ENCODE results near the gene SYNE2. TPM values are rescaled to one million over a fixed set of nuclear protein-coding genes. Genes with fewer than 3 reads are reported as not detected.
"Not testable (repeated sequence)": the region's sequence is repeated elsewhere in the genome, so short reads cannot be mapped to it uniquely, and the experiment has no call there.

SYNE2 gene
- total RNA-seq, 2 experiments from 2014 or later, result 192 to 218 TPM

- Mint-ChIP-seq H3K4me3 (no peak overlapping the region), H3K27ac (no peak overlapping the region), H3K27me3 (no peaks in the 10 kb centered on the region), H3K36me3 (ENCODE audit: low read depth) (peaks cover 44% of the 10 kb centered on the region), H3K9me3 (no peaks in the 10 kb centered on the region), H3K4me1 (no peaks in the 10 kb centered on the region)
- ChIA-PET POLR2A (no interaction called here), CTCF (interaction anchor here (0.6 kb wide), 1 partner anchor 62 kb away, joined by 3 read pairs; no protein-coding TSS in a partner anchor)
- no peak for DNase-seq
Observed at GRCh38 chr14:64092338-64092737, 239.5 kb downstream of the SYNE2 start.

GRCh38 chr14:64092940-64093339 lies 240.1 kb downstream of the SYNE2 start:
- peaks cover 47% of the 10 kb centered on the region for H3K36me3 Mint-ChIP-seq (ENCODE audit: low read depth)
- H3K9me3 Mint-ChIP-seq, result no peaks in the 10 kb centered on the region
- no peaks in the 10 kb centered on the region for H3K4me1 Mint-ChIP-seq
- H3K27ac Mint-ChIP-seq, result no peak overlapping the region
- no peaks in the 10 kb centered on the region for H3K27me3 Mint-ChIP-seq
- H3K4me3 Mint-ChIP-seq, result no peak overlapping the region
- no peak for DNase-seq
- ChIA-PET CTCF (interaction anchor here (0.6 kb wide), 1 partner anchor 61 kb away, joined by 3 read pairs; no protein-coding TSS in a partner anchor), POLR2A (no interaction called here)

- no peak for DNase-seq
- Mint-ChIP-seq H3K27me3 (no peaks in the 10 kb centered on the region), H3K9me3 (peaks cover 2% of the 10 kb centered on the region), H3K36me3 (ENCODE audit: low read depth) (peaks cover 59% of the 10 kb centered on the region), H3K4me1 (no peaks in the 10 kb centered on the region), H3K27ac (no peak overlapping the region), H3K4me3 (no peak overlapping the region)
- ChIA-PET POLR2A (no interaction called here), CTCF (no interaction called here)
Observed at GRCh38 chr14:64095620-64096019, 242.8 kb downstream of the SYNE2 start.

- ChIA-PET CTCF (interaction anchor here (0.6 kb wide), 1 partner anchor 282 kb away, joined by 3 read pairs; no protein-coding TSS in a partner anchor), POLR2A (no interaction called here)
- H3K4me3 Mint-ChIP-seq, result no peak overlapping the region
- peaks cover 2% of the 10 kb centered on the region for H3K9me3 Mint-ChIP-seq
- no peak overlapping the region for H3K27ac Mint-ChIP-seq
- no peaks in the 10 kb centered on the region for H3K4me1 Mint-ChIP-seq
- DNase-seq, result no peak
- peaks cover 62% of the 10 kb centered on the region for H3K36me3 Mint-ChIP-seq (ENCODE audit: low read depth)
- no peaks in the 10 kb centered on the region for H3K27me3 Mint-ChIP-seq
Observed at GRCh38 chr14:64098120-64098519, 245.3 kb downstream of the SYNE2 start.

DNA sequence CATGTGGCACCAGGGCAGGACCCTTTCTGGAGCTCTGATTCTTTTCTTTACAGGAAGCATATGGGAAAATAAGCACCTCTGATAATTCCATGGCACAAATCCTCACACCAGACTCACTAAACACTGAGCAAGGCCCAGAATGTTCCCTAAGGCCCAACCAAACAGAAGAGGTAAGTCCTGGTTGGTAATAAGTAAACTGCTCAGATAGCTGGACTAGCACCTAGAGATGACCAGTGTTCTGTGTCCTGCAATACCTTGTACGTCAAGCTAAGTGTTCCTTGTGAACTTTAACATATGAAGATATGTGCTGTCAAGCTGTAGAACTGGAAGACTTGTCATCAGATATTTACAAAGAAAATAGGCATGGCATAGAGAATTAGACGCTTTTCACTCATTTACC lies 254.6 kb downstream of the SYNE2 start:
- no peaks in the 10 kb centered on the region for H3K27me3 Mint-ChIP-seq
- H3K36me3 Mint-ChIP-seq (ENCODE audit: low read depth), result peaks cover 46% of the 10 kb centered on the region
- ChIA-PET CTCF (interaction anchor here (0.5 to 0.6 kb wide), 2 partner anchors 181 to 198 kb away, joined by 3 read pairs; no protein-coding TSS in a partner anchor), POLR2A (no interaction called here)
- no peak for DNase-seq
- no peaks in the 10 kb centered on the region for H3K9me3 Mint-ChIP-seq
- H3K27ac Mint-ChIP-seq, result no peak overlapping the region
- no peak overlapping the region for H3K4me3 Mint-ChIP-seq
- H3K4me1 Mint-ChIP-seq, result no peaks in the 10 kb centered on the region

DNA sequence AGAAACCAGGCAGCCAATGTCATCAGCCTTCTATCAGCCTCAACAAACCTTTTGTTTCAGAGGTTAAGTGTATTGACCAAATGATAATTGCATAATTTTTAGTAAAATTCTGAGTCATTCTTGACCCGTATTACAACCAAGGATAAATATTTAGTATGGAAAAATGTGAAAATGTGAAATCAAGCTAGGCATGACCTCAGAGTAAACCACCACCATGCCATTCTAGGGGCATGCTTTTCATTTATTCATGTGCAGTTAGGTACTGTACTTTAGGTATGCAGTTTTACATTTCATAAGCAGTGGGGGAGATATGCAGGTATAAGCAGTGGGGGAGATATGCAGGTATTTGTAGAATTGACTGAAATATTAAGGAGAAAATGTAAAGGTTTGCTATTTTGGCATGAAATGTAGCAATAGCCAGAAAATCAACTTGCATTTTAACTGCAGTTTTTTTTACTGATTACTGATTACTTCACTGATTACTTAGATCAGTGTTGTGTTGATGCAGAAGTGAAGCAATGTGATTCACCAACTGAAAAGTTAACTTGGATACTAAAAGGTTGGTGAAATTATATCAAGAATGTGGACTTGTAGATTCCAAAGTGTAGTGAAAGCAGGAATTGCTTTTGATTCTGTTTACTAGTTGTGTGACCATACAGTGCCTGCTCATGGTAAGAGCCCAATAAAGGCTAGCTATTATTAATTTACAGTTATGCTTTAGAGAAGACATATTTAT lies 257.2 kb downstream of the SYNE2 start:
- ChIA-PET POLR2A (no interaction called here), CTCF (interaction anchor here (1.1 kb wide), 1 partner anchor 22 kb away, joined by 4 read pairs; no protein-coding TSS in a partner anchor)
- H3K4me1 Mint-ChIP-seq, result no peaks in the 10 kb centered on the region
- no peak overlapping the region for H3K27ac Mint-ChIP-seq
- peaks cover 42% of the 10 kb centered on the region for H3K36me3 Mint-ChIP-seq (ENCODE audit: low read depth)
- no peaks in the 10 kb centered on the region for H3K27me3 Mint-ChIP-seq
- no peak overlapping the region for H3K4me3 Mint-ChIP-seq
- H3K9me3 Mint-ChIP-seq, result no peaks in the 10 kb centered on the region
- DNase-seq, result no peak

DNA sequence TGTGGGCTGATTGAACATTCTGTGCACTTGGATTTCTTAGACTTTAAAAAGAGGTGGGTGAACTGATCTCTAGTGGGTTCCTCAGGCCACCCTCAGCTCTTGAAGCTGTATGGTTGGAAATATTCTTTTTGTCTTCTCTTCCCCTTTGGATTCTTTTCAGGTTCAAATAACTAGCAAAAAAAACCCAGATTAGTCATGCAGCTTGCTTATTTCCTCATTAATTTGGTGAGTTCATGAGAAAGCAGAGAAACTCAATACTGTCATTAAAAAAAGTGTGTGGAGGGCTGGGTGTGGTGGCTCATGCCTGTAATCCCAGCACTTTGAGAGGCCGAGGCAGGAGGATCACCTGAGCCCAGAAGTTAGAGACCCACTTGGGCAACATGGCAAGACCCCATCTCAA lies 258.0 kb downstream of the SYNE2 start:
- H3K36me3 Mint-ChIP-seq (ENCODE audit: low read depth), result peaks cover 45% of the 10 kb centered on the region
- peak overlapping the region; percentile 6 for H3K27ac Mint-ChIP-seq
- H3K9me3 Mint-ChIP-seq, result no peaks in the 10 kb centered on the region
- POLR2A ChIA-PET, result no interaction called here
- no peaks in the 10 kb centered on the region for H3K27me3 Mint-ChIP-seq
- H3K4me3 Mint-ChIP-seq, result no peak overlapping the region
- no peaks in the 10 kb centered on the region for H3K4me1 Mint-ChIP-seq
- DNase-seq, result no peak
- CTCF ChIA-PET, result no interaction called here

GRCh38 chr14:64112867-64113678 lies 260.3 kb downstream of the SYNE2 start:
- H3K27ac Mint-ChIP-seq, result no peak overlapping the region
- H3K9me3 Mint-ChIP-seq, result no peaks in the 10 kb centered on the region
- H3K4me1 Mint-ChIP-seq, result no peaks in the 10 kb centered on the region
- H3K4me3 Mint-ChIP-seq, result no peak overlapping the region
- ChIA-PET POLR2A (no interaction called here), CTCF (interaction anchor here (1.0 kb wide), 1 partner anchor 11 kb away, joined by 4 read pairs; no protein-coding TSS in a partner anchor)
- no peaks in the 10 kb centered on the region for H3K27me3 Mint-ChIP-seq
- DNase-seq, result no peak
- peaks cover 43% of the 10 kb centered on the region for H3K36me3 Mint-ChIP-seq (ENCODE audit: low read depth)

DNA sequence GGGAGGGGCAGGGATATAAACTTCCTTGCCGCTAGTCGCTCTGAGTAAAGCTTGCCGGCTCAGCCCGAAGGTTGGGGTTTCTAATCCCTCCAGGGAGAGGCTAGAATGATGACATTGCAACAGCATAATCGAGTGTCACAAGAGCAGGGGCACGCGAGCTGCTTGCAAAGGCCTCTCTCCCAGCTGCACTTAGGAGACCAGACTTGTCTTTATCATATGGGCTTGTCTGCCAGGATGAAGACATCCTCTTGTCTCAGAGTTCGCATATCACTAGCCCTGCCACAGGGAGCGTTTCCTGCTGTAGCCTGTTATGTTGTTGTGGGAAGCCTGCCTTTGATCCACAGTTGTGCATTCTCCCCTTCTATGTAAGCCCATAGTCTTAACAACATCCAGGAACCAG lies 261.4 kb downstream of the SYNE2 start:
- Mint-ChIP-seq H3K4me3 (no peak overlapping the region), H3K27ac (no peak overlapping the region), H3K36me3 (ENCODE audit: low read depth) (peaks cover 43% of the 10 kb centered on the region), H3K9me3 (no peaks in the 10 kb centered on the region), H3K27me3 (no peaks in the 10 kb centered on the region), H3K4me1 (no peaks in the 10 kb centered on the region)
- ChIA-PET CTCF (interaction anchor here (1.0 kb wide), 1 partner anchor 10 kb away, joined by 4 read pairs; no protein-coding TSS in a partner anchor), POLR2A (no interaction called here)
- no peak for DNase-seq

DNA sequence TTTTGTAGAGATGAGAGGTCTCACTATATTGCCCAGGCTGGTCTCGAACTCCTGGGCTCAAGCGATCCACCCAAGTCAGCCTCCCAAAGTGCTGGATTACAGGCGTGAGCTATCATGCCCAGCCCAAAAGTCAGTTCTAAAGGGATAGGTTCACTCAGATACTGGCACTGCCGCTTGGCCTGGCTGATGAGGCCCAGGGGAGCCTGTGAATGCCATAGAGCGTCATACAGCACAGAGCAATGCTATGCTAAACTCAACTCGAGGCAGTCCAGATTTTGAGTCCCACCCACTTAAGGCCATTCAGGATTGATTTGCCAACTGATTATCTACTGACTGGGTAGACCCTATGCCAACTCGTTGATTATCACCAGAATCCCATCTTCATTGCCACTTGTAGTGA lies 262.0 kb downstream of the SYNE2 start:
- H3K4me3 Mint-ChIP-seq, result no peak overlapping the region
- H3K27ac Mint-ChIP-seq, result no peak overlapping the region
- no peaks in the 10 kb centered on the region for H3K4me1 Mint-ChIP-seq
- H3K36me3 Mint-ChIP-seq (ENCODE audit: low read depth), result peaks cover 48% of the 10 kb centered on the region
- no peak for DNase-seq
- POLR2A ChIA-PET, result no interaction called here
- CTCF ChIA-PET, result interaction anchor here (1.2 kb wide), 1 partner anchor 31 kb away, joined by 3 read pairs; no protein-coding TSS in a partner anchor
- H3K9me3 Mint-ChIP-seq, result no peaks in the 10 kb centered on the region
- H3K27me3 Mint-ChIP-seq, result no peaks in the 10 kb centered on the region

DNA sequence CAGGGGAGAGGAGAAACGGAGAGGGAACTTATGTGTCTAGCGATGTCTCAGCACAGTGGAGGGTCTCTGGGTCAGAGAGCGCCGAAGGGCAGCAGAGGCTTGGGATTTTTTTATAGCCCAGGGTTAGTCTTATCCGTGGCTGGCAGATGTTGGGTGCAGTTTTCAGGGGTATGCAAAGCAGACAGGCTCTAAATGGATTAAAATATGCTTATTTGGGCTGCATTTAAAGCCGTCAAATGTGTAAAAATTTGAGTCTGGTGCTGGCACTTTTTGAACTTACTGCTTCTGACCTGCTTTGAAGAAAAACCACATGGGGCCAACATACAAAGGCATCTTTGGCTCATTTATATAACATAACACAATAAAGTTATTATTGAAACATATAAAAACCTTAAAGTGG lies 262.6 kb downstream of the SYNE2 start:
- Mint-ChIP-seq H3K4me1 (no peaks in the 10 kb centered on the region), H3K36me3 (ENCODE audit: low read depth) (peaks cover 48% of the 10 kb centered on the region), H3K9me3 (no peaks in the 10 kb centered on the region), H3K27ac (no peak overlapping the region), H3K4me3 (no peak overlapping the region), H3K27me3 (no peaks in the 10 kb centered on the region)
- ChIA-PET POLR2A (no interaction called here), CTCF (interaction anchor here (0.6 to 1.2 kb wide), 2 partner anchors 31 to 558 kb away, joined by 3 to 4 read pairs; no protein-coding TSS in a partner anchor)
- no peak for DNase-seq

DNA sequence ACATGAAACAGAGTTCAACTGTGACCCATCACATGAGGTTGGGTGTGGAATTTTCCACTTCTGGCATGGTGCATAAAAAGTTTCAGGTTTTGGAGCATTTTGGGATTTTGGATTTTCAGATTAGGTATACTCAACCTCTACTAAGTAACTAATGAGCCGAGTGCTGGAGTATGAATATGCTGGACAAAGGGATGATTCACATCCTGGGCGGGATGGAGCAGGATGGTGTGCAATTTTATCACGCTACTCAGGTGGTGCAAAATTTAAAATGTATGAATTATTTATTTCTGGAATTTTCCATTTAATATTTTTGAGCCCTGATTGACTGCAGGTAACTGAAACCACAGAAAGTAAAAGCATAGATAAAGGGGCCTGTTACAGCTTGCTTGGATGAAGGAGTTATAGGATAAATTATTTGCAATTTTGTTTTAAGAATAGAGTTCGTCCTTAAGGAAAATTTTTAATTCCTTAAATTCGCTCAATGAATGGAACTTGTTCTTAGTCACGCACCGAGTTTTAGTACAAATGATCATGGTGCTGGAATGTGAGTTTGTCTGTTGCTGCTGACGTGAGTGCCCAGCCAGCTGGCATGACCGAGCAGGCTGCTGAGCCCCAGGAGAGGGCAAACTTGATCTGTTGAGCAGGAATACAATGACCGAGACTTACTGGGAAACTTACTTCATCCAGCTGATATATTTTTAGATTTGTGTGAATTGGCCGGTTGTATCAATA lies 265.0 kb downstream of the SYNE2 start:
- Mint-ChIP-seq H3K36me3 (ENCODE audit: low read depth) (peaks cover 53% of the 10 kb centered on the region), H3K27me3 (no peaks in the 10 kb centered on the region), H3K4me1 (no peaks in the 10 kb centered on the region), H3K9me3 (no peaks in the 10 kb centered on the region), H3K4me3 (no peak overlapping the region), H3K27ac (no peak overlapping the region)
- ChIA-PET CTCF (interaction anchor here (0.7 kb wide), 1 partner anchor 20 kb away, joined by 3 read pairs; no protein-coding TSS in a partner anchor), POLR2A (no interaction called here)
- DNase-seq, result no peak

- H3K36me3 Mint-ChIP-seq (ENCODE audit: low read depth), result peaks cover 53% of the 10 kb centered on the region
- H3K9me3 Mint-ChIP-seq, H3K27ac Mint-ChIP-seq, H3K27me3 Mint-ChIP-seq, DNase-seq, H3K4me3 Mint-ChIP-seq, H3K4me1 Mint-ChIP-seq, POLR2A ChIA-PET: not testable (repeated sequence)
- CTCF ChIA-PET, result interaction anchor here (0.7 kb wide), 1 partner anchor 19 kb away, joined by 3 read pairs; no protein-coding TSS in a partner anchor
Observed at GRCh38 chr14:64118403-64118742, 265.6 kb downstream of the SYNE2 start.
